SK-N-MC (cell line): ENCODE measurements around the gene NR2F1-AS1.

ENCODE experiments used
- EZH2 ChIP-seq: fragments of 200-600 bp; sonication (generic); IDR thresholded peaks from one replicate; pipeline ENCODE4 v1.6.1; 2017; ENCODE audit warnings: antibody characterized with exemption
- FOXP2 ChIP-seq: optimal IDR thresholded peaks from 2 replicates; pipeline ENCODE3; 2011; ENCODE audit warnings: mild to moderate bottlenecking, moderate library complexity; ENCODE audit not compliant: insufficient read depth; ENCODE audit errors: extremely low read length, control extremely low read depth
- POLR2AphosphoS5 ChIP-seq: IDR thresholded peaks from 2 replicates; pipeline ENCODE4 v1.6.1; 2012; ENCODE audit warnings: mild to moderate bottlenecking, low read depth, low read length, borderline replicate concordance

- TF ChIP-seq EZH2 (no peak), POLR2AphosphoS5 (no peak), FOXP2 (no peak)
Measured at GRCh38 chr5:93590493-93590892, 9.5 kb upstream of the NR2F1-AS1 start.
